Osteocyte (in vitro differentiated cells): ENCODE data around the gene AIPL1. TPM values are rescaled to one million over a fixed set of nuclear protein-coding genes. Genes with fewer than 3 reads are reported as not detected.

Experiments used
- DNase-seq: peaks from one replicate; pipeline ENCODE4 v3.0.0; 2021; ENCODE audit warnings: mixed read lengths; ENCODE audit not compliant: unreplicated experiment; ENCODE audit errors: extremely low spot score
- H3K27ac Mint-ChIP-seq: one replicate; pipeline ENCODE4 v1.8.0; 2021; ENCODE audit warnings: mild to moderate bottlenecking, mixed read lengths; ENCODE audit not compliant: unreplicated experiment
- H3K27me3 Mint-ChIP-seq: one replicate; pipeline ENCODE4 v1.8.0; 2021; ENCODE audit warnings: mixed read lengths; ENCODE audit not compliant: unreplicated experiment
- H3K36me3 Mint-ChIP-seq: one replicate; pipeline ENCODE4 v1.8.0; 2021; ENCODE audit warnings: mixed read lengths; ENCODE audit not compliant: unreplicated experiment
- H3K4me1 Mint-ChIP-seq: one replicate; pipeline ENCODE4 v1.8.0; 2021; ENCODE audit warnings: mixed read lengths; ENCODE audit not compliant: unreplicated experiment
- H3K4me3 Mint-ChIP-seq: one replicate; pipeline ENCODE4 v1.8.0; 2021; ENCODE audit warnings: mild to moderate bottlenecking, moderate library complexity, mixed read lengths; ENCODE audit not compliant: unreplicated experiment
- H3K9me3 Mint-ChIP-seq: one replicate; pipeline ENCODE4 v1.8.0; 2021; ENCODE audit warnings: mixed read lengths; ENCODE audit not compliant: unreplicated experiment
- total RNA-seq: library from RNA; stranded (reverse); gene quantifications from 2 replicates; pipeline ENCODE4 v1.2.1, GENCODE V29; 2021
- TF ChIP-seq, protein P1 (sequence below): fragments of 200-600 bp; sonication (generic); IDR thresholded peaks from 2 replicates; pipeline ENCODE4 v1.5.0; 2021; ENCODE audit warnings: antibody characterized with exemption, mild to moderate bottlenecking, moderate library complexity

AIPL1 gene
- total RNA-seq, 1 donor from 2014 or later, result not detected

DNA sequence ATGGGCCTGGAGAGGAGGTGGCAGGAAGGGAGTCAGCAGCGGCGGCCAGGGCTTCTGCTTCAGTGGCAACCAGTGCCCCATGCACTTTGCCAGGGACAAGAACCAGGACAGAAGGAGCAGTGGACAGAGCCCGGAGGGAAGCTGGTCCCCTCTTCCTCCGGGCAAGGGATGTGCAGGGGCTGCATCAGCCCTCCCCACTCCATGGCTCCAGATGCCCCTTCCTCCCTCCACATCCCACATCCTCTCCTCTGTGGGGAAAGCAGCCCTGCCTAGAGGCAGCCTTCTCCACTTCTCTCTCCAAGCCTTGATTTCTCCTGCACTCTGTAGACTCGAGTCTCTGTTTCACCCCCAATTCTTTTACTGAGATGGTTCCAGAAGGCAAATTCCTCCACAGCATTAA is 50.4 kb downstream of the AIPL1 start:
- no peaks in the 10 kb centered on the region for H3K27me3 Mint-ChIP-seq
- H3K36me3 Mint-ChIP-seq, result no peaks in the 10 kb centered on the region
- TF ChIP-seq, protein P1, sequence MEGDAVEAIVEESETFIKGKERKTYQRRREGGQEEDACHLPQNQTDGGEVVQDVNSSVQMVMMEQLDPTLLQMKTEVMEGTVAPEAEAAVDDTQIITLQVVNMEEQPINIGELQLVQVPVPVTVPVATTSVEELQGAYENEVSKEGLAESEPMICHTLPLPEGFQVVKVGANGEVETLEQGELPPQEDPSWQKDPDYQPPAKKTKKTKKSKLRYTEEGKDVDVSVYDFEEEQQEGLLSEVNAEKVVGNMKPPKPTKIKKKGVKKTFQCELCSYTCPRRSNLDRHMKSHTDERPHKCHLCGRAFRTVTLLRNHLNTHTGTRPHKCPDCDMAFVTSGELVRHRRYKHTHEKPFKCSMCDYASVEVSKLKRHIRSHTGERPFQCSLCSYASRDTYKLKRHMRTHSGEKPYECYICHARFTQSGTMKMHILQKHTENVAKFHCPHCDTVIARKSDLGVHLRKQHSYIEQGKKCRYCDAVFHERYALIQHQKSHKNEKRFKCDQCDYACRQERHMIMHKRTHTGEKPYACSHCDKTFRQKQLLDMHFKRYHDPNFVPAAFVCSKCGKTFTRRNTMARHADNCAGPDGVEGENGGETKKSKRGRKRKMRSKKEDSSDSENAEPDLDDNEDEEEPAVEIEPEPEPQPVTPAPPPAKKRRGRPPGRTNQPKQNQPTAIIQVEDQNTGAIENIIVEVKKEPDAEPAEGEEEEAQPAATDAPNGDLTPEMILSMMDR, result no peak
- no peak overlapping the region for H3K4me3 Mint-ChIP-seq
- H3K4me1 Mint-ChIP-seq, result peaks cover 9% of the 10 kb centered on the region
- DNase-seq, result peak; percentile 76
- H3K9me3 Mint-ChIP-seq, result no peaks in the 10 kb centered on the region
- H3K27ac Mint-ChIP-seq, result no peak overlapping the region

DNA sequence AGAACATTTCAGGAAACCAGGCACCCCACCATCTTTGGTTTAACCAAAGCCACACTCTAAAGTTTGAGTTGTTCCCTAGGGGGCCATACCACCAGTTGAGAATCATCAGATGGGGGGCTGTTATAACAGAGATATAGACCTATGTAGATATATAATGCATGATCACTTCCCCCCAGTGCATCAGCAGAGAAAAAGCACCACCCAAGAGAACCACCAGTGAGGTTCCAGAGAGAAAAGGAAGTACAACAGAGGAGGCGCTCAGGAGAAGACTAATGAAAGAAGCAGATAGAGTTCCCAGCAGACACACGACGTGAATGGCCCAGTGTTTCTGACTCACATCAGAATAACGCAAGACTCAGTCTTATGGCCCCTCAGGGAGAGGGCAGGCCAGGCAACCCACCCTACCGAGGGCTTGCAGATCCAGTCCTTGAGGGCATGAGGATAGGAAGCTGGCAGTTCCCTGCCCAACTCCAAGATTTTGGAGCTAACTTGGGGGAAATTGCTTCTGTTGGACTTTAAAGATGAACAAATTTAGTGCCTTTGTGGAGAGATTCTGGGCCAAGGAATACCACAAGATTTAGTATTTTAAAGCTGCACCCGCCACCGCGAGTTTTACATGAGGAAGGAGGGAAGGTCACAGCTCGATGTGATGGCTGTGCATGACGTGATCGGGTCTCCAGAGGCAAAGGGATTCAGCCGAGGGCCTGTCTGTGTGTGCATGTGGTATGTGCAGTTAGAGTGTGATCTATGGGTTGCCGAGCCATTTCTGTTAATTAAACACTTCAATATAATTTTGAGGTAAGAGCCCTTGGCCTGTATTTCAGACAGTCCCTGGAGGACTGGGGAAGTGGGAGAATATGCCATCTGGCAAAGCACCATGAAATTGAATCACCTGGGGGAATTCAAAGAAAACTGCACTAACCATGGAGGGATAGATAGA is 53.1 kb downstream of the AIPL1 start:
- Mint-ChIP-seq H3K36me3 (no peaks in the 10 kb centered on the region), H3K9me3 (peaks cover 5% of the 10 kb centered on the region), H3K4me3 (no peak overlapping the region), H3K27me3 (peaks cover 11% of the 10 kb centered on the region), H3K27ac (no peak overlapping the region), H3K4me1 (peaks cover 9% of the 10 kb centered on the region)
- peak; percentile 67 for DNase-seq
- TF ChIP-seq, protein P1, result no peak

DNA sequence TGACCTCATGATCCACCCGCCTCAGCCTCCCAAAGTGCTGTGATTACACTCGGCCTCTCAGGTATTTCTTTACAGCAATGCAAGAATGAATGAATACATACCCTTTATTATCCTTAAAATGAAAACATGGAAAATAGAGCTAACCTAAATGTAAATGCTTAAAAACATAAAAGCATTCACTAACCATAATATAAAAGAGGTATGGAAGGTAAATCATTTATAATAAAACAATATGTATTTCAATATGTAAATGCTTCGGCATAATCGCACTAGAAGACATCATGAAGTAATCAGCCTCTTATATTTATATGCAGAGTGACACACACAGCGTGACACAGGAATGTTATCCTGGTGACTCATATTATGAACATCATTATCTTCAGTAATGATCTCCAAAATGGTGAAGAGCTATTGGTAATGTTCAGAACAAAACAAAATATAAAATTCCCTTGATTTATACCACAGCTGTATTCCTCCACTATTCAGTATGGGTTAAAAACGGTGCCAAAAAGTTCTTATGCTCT is 53.9 kb downstream of the AIPL1 start:
- no peak overlapping the region for H3K27ac Mint-ChIP-seq
- TF ChIP-seq, protein P1, result no peak
- DNase-seq, result no peak
- H3K4me3 Mint-ChIP-seq, result no peak overlapping the region
- H3K9me3 Mint-ChIP-seq, result peaks cover 5% of the 10 kb centered on the region
- H3K36me3 Mint-ChIP-seq, result no peaks in the 10 kb centered on the region
- peaks cover 11% of the 10 kb centered on the region for H3K27me3 Mint-ChIP-seq
- peaks cover 9% of the 10 kb centered on the region for H3K4me1 Mint-ChIP-seq

DNA sequence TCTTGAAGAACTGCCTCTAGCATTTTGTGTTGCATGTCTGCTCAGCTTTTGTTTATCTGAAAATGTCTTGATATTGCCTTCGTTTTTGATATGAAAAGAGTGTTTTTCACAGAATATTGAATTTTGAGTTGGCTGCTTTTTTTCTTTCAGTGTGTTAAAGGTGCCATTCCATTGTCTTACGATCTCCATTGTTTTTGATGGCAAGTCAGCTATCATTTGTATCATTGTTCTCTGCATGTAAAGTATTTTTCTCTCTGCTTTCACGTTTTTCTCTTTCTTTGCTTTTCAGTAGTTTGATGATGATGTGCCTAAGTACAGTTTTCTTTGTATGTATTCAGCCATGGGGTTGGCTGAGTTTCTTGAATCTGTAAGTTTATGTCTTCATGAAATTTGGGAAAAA is 57.0 kb downstream of the AIPL1 start:
- Mint-ChIP-seq H3K27ac (no peak overlapping the region), H3K27me3 (peaks cover 11% of the 10 kb centered on the region), H3K36me3 (no peaks in the 10 kb centered on the region), H3K9me3 (peaks cover 5% of the 10 kb centered on the region), H3K4me1 (peaks cover 9% of the 10 kb centered on the region), H3K4me3 (no peak overlapping the region)
- TF ChIP-seq, protein P1, result no peak
- no peak for DNase-seq

DNA sequence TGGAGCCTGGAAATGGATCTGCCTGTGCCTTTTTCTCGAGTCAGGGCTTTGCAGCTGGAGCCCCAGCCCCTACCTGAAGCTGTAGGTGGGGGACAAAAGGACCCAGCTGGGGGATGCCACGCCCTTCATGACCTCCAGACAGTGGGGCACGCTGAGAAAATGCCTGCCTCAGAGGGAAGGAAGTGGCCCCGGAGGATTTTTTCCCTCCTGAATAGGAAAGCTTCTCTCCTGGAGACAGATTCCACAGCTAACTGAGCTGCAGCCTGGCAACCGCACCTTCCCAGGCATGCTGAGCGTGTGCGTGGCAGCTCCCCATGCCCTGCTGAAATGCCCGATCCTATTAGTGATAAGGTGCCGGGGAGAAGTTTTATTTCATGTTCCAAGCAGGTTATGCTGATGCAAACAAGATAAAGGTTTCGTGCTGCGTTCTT is 58.0 kb downstream of the AIPL1 start:
- peak; percentile 63 for DNase-seq
- H3K36me3 Mint-ChIP-seq, result no peaks in the 10 kb centered on the region
- no peak overlapping the region for H3K4me3 Mint-ChIP-seq
- peaks cover 11% of the 10 kb centered on the region for H3K27me3 Mint-ChIP-seq
- TF ChIP-seq, protein P1, result no peak
- peaks cover 9% of the 10 kb centered on the region for H3K4me1 Mint-ChIP-seq
- H3K27ac Mint-ChIP-seq, result no peak overlapping the region
- peaks cover 5% of the 10 kb centered on the region for H3K9me3 Mint-ChIP-seq
